Panc1 (cell line): ENCODE results near the gene ABI3BP.

Experiments used
- CTCF ChIP-seq: fragments of 450-650 bp; IDR thresholded peaks from 2 replicates; pipeline ENCODE4 v1.5.1; 2017; ENCODE audit warnings: mild to moderate bottlenecking
- POLR2AphosphoS5 ChIP-seq: IDR thresholded peaks from 2 replicates; pipeline ENCODE4 v1.6.1; 2012; ENCODE audit warnings: mild to moderate bottlenecking, low read depth, low read length, moderate library complexity
- REST ChIP-seq, 2 experiments: IDR thresholded peaks; 2 replicates each; pipeline ENCODE4 v1.6.1; 2011 to 2012; ENCODE audit warnings: low read depth in 2 of 2, control low read depth in 1 of 2, low read length in 1 of 2, mild to moderate bottlenecking in 1 of 2, moderate library complexity in 1 of 2; ENCODE audit not compliant: insufficient read depth in 1 of 2

GRCh38 chr3:100726706-100727105, 266.5 kb downstream of the ABI3BP start:
- TF ChIP-seq REST (IDR thresholded peaks at IDR 0.05; ENCODE audit: insufficient read depth in 1 of 2, low read depth in 2 of 2, low read length in 1 of 2), result no peak
- TF ChIP-seq CTCF, result no peak
- TF ChIP-seq POLR2AphosphoS5, result no peak
